HG02571 (cell line): ENCODE data around the gene ICE2.

Experiments
- ATAC-seq: cut with Tn5 transposase; IDR thresholded peaks from one replicate; pipeline ENCODE4 v1.9.1; 2021; ENCODE audit warnings: mild to moderate bottlenecking, moderate library complexity; ENCODE audit not compliant: unreplicated experiment

The ICE2 gene

GRCh38 chr15:60494108-60494507, 15.2 kb upstream of the ICE2 start:
- ATAC-seq = no peak

- ATAC-seq = no peak
Observed at GRCh38 chr15:60493166-60493565, 14.2 kb upstream of the ICE2 start.

DNA sequence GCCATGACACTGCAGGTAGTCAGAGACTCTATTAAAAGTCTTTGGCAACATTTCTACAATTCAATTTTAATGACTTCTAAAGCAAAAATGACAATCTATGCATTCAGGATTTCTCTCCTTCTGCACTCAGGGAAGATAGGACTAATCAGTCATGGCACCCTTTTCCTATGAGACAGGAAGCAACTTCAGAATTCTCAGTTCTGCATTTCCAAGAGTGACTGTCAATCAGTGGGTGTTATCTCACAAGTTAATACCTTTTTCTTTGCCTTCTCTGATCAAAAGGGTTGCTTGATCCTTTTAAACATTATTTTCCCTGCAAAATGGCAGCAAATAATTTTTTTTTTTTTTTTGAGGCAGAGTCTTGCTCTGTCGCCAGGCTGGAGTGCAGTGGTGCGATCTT, 7.8 kb upstream of the ICE2 start:
- no peak for ATAC-seq

GRCh38 chr15:60485365-60486055, 6.6 kb upstream of the ICE2 start:
- ATAC-seq = no peak

- ATAC-seq = no peak
Observed at GRCh38 chr15:60483042-60483441, 4.1 kb upstream of the ICE2 start.

GRCh38 chr15:60480888-60481287, 1.9 kb upstream of the ICE2 start:
- ATAC-seq = no peak

GRCh38 chr15:60480149-60480548, 1.2 kb upstream of the ICE2 start:
- ATAC-seq = no peak

DNA sequence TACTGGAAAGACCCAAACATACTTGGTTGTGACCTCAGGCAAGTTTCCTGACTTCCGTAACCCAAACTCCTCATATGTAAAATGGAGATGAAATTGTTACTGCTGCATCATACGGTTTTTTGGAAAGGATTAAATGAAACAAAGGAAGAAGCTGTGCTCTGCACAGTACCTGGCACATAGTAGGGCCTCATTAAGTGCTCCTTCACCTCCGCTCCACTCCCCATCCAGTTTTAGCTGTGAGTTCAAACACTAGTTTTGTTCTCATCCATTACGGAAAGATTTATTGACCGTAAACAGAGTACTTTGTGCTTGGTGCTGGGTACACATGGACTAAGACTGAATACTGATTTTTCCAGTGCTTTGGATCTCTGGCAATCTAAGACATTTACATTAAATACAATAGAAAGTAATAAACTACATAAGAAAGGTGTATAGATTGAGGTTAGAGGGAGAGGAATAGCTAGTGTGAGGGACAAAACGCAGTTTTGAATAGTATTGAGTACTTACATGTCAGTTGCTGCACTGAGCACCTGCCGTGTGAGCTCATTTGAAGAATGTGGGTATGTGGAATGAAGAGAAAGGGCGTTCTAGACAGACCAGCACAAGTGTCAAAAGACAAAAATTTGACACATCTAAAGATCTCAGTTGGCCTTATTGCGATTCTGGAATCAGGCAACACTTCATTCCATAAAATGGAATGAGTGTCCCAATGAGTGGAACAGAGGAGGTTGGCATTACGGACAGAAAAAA, 594 bp upstream of the ICE2 start:
- no peak for ATAC-seq

DNA sequence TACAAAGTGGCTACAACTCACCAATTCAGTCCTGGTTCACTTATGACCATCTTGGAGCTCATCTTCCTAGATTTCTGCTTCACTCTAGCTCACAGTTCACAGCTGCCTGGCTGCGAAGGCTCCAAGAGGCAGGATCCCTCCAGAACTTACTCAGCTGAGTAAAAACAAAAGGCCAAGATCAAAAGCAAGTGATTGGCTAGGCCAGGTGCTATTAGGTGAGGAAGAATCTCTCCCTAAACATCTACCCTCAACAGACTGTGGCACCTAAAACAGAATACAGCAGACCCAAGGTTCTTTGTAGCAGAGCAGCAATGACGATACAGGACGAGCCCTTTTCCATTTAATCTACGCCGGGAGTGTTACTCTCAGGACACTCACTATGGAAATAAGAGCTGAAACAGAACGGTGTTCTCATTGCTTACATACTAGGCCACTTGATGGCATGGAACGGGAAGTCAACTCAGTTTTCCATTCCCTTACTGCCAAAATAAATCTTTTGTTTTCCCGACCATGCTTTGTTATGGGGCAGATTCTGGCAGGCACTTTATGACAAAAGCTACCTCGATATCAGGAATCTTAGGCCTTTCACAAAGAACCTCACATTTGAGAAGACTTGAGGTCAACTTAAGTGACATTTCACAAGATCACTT, 901 bp downstream of the ICE2 start:
- no peak for ATAC-seq

- ATAC-seq = no peak
Observed at GRCh38 chr15:60477164-60477563, 1.8 kb downstream of the ICE2 start.

GRCh38 chr15:60476713-60477112, 2.2 kb downstream of the ICE2 start:
- ATAC-seq = no peak

DNA sequence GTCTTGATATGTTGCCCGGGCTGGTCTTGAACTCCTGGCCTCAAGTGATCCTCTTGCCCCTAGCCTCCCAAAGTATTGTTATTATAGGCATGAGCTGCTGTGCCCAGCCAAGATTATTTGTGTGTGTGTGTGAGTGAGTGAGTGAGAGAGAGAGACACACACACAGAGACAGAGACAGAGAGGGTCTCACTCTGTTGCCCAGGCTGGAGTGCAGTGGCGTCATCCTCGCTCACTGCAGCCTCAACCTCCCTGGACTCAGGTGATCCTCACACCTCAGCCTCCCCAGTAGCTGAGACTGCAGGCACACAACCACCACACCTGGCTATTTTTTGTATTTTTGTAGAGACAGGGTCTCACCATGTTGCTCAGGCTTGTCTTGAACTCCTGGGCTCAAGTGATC, 5.8 kb downstream of the ICE2 start:
- ATAC-seq = no peak

- ATAC-seq = no peak
Observed at GRCh38 chr15:60471314-60471713, 7.6 kb downstream of the ICE2 start.

DNA sequence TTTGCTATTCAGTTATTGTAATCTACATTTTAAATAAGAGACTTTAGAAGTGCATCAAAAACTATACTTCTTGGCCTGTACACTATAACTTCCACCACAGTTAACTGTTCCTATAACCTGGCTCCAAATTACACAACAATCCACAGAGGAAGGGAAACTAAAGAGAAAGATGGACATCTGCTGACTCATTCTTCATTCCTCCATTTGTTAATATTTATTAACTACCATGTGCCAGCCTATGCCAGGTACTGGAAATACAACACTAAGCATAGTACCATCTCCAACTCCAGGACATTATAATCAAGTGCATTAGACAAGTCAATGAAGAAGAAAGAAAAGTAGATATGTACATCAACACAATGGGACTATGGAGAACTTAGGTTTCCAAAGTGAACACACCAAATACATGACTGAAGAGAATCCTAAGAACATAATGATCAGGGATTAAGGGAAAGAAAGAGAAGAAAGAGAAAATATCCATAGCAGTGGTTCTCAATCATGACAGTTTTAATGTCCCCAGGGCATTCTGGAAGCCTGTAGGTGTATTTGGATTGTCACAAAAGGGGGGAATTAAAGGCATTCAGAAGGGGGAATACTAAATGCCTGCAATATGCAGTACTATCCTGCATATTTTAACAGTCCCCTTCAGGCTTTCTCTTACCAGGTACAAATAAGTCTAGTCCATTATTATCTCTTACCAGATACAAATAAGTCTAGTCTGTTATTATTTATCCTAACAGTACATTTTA, 8.9 kb downstream of the ICE2 start:
- ATAC-seq = no peak

GRCh38 chr15:60464836-60465630, 13.9 kb downstream of the ICE2 start:
- no peak for ATAC-seq

- no peak for ATAC-seq
Observed at GRCh38 chr15:60462027-60462426, 16.9 kb downstream of the ICE2 start.

- no peak for ATAC-seq
Observed at GRCh38 chr15:60460931-60461330, 18.0 kb downstream of the ICE2 start.

GRCh38 chr15:60458721-60459120, 20.2 kb downstream of the ICE2 start:
- ATAC-seq = no peak

DNA sequence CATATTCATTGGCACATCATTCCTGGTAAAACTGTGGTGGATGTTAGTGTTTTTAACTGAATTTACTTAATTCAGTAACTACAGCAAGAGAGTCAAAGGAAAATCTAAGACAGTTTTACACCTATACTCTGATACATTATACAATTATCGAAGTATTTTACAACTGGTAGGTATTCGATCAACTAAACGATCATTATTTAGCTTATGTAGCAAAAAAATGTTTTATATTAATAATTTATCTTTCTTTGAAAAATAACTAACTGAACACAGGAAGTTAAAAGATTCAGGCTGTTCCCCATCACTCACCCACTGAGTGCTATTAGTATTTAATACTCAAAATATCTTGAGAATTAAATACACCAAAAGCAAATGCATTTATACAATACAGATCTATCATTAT, 21.0 kb downstream of the ICE2 start:
- ATAC-seq = no peak

- no peak for ATAC-seq
Observed at GRCh38 chr15:60454824-60455223, 24.1 kb downstream of the ICE2 start.
